Muscle layer of colon (tissue), 2 donors: ENCODE results near the gene HTT.

Experiments used
- H3K27ac ChIP-seq: one replicate; pipeline ENCODE4 v1.7.0; 2013; ENCODE audit warnings: low read depth, mild to moderate bottlenecking, low read length, moderate library complexity
- H3K27me3 ChIP-seq, 2 donors: one replicate each; pipeline ENCODE4 v1.7.0; 2013; ENCODE audit warnings: low read length in 2 of 2, mild to moderate bottlenecking in 2 of 2; ENCODE audit not compliant: insufficient read depth in 2 of 2, control insufficient read depth in 1 of 2
- H3K36me3 ChIP-seq: one replicate; pipeline ENCODE4 v1.7.0; 2013; ENCODE audit warnings: mild to moderate bottlenecking, low read length; ENCODE audit not compliant: insufficient read depth
- H3K4me1 ChIP-seq: one replicate; pipeline ENCODE4 v1.7.0; 2013; ENCODE audit warnings: mild to moderate bottlenecking, low read length; ENCODE audit not compliant: insufficient read depth
- H3K4me3 ChIP-seq, 2 donors: one replicate each; pipeline ENCODE4 v1.7.0; 2013; ENCODE audit warnings: low read length in 2 of 2, low read depth in 1 of 2, mild to moderate bottlenecking in 1 of 2, moderate library complexity in 1 of 2
- H3K9ac ChIP-seq: one replicate; pipeline ENCODE4 v1.7.0; 2013; ENCODE audit warnings: low read length
- H3K9me3 ChIP-seq: one replicate; pipeline ENCODE4 v1.7.0; 2013; ENCODE audit warnings: mild to moderate bottlenecking, low read length
- donor health status: abdominal sarcoma.
- donor health status: Adenocarcinoma of cecum.

Gene HTT

DNA sequence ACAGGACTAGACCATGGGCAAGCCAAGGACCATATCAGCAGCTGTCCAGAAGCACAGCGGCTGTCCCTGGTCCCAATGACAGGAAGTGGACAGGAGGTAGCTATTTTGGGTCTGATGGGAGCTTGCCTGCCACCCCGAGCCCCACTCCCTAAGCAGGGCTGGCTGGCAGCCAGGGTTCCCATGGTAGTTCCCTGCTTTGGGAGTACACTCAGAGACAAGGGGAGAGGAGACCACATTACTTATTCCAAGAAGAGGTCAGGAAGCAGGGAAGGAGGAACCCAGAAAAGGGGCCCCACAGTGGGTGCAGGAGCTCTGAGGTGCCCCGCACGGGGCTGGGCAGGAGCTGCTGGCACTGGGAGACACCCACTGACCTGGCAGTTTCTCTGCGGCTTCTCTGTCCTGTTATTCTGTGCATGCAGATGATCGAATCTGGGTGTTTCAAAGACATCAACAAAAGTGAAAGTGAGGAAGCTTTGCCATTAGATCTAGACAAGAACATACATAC, 36.5 kb upstream of the HTT start:
- Histone ChIP-seq H3K27ac (no peak overlapping the region), H3K27me3 (no peaks in the 10 kb centered on the region), H3K9ac (no peak overlapping the region), H3K9me3 (no peaks in the 10 kb centered on the region), H3K4me3 (peak overlapping the region; percentile 27 to 57), H3K36me3 (no peaks in the 10 kb centered on the region), H3K4me1 (peaks cover 19% of the 10 kb centered on the region)

DNA sequence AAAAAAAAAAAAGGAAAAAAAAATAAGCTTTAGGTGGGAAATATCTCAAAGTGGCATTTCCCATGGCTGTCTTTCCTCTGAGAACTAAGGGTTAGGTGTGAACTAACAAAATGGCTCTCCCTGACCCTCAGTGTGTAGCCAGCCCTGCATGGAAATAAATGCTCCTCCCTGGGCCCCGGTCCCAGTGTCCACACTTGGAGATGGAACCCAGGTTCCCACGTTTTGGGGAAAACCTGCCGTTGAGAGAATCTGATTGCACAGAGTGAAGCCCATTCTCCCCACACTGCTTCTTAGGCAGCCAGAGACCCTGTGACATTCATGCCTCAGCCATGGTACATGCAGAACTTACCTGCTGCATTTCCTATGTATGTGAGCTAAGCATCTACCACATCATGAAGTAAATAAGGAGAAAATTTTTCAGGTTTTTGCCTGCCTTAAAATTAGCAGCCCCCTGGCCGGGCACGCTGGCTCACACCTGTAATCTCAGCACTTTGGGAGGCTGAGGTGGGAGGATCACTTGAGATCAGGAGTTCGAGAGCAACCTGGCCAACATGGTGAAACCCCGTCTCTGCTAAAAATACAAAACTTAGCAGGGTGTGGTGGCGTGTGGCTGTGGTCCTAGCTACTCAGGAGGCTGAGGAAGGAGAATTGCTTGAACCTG, 34.6 kb upstream of the HTT start:
- no peak overlapping the region for H3K9ac ChIP-seq
- H3K27ac ChIP-seq, result no peak overlapping the region

DNA sequence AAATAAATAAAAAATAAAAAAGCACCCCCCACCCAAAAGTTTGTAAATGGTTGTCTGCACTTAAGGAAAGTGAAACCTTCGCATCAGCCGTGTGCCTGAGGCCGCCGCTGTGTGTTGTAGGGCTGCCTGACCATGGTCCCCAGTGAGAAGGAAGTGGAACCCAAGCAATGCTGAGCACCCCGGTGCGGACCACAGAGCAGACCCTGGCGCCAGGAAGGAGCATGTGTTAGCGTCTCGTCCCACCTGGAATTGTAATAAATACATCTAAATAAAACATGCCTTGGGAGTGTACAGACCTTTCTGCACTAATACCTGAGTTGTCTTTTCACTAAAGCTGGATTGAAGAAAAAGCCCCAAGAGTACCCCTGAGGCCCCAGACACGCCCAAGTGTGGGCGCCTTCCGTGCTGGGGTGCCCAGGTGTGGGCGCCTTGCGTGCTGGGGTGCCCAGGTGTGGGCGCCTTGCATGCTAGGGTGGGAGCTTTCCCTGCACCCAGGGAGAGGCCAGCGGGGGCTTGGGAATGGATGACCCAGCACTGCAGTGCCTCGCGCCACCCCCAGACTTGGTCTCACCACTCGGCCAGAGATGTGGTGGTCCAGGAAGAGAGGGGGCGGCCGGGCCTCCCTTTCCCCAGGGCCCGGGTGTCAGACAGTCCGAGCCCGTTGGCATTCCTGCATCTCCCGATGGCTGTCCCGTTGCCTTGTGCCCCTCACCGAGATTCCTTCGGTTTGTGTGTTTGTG, 33.9 kb upstream of the HTT start:
- H3K36me3 ChIP-seq, result no peaks in the 10 kb centered on the region
- H3K4me3 ChIP-seq, result peak overlapping the region; percentile 64 to 65
- H3K4me1 ChIP-seq, result peaks cover 19% of the 10 kb centered on the region
- no peak overlapping the region for H3K9ac ChIP-seq
- H3K27ac ChIP-seq, result peak overlapping the region; percentile 66
- H3K27me3 ChIP-seq, result no peaks in the 10 kb centered on the region
- no peaks in the 10 kb centered on the region for H3K9me3 ChIP-seq

More for the DNA sequence above, 34.6 kb upstream of the HTT start:
- Histone ChIP-seq H3K27me3 (no peaks in the 10 kb centered on the region), H3K9me3 (no peaks in the 10 kb centered on the region), H3K4me1 (peaks cover 19% of the 10 kb centered on the region), H3K4me3 (no peak overlapping the region), H3K36me3 (no peaks in the 10 kb centered on the region)

- Histone ChIP-seq H3K27ac (peak overlapping the region; percentile 66), H3K9ac (peak overlapping the region; percentile 39), H3K9me3 (no peaks in the 10 kb centered on the region)
Measured at GRCh38 chr4:3041192-3042142, 33.0 kb upstream of the HTT start.

DNA sequence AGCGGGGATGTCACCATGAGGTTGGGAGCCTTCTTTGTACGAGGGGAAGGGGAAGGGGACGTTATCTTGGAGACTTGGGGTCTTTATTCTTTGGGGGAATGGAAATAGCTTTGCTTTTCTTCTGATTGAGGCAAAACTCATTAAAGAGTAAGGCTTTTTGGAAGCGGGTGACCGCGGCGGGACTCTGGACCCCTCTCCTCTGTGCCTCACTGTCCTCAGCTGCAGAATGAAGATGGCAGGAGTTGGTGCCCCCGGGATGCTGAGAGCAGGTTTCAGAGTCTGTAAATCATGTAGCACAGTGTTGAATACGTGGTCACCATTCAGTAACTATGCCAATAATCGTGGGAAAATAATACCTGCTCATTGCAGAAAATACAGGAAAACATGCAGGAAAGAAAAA, 32.3 kb upstream of the HTT start:
- H3K4me1 ChIP-seq, result peaks cover 19% of the 10 kb centered on the region
- H3K4me3 ChIP-seq, result peak overlapping the region; percentile 64 to 65
- H3K27ac ChIP-seq, result peak overlapping the region; percentile 66
- H3K9me3 ChIP-seq, result no peaks in the 10 kb centered on the region
- H3K27me3 ChIP-seq, result no peaks in the 10 kb centered on the region
- peak overlapping the region; percentile 39 for H3K9ac ChIP-seq
- H3K36me3 ChIP-seq, result no peaks in the 10 kb centered on the region

More at GRCh38 chr4:3041192-3042142, 33.0 kb upstream of the HTT start:
- Histone ChIP-seq H3K4me1 (peaks cover 19% of the 10 kb centered on the region), H3K36me3 (no peaks in the 10 kb centered on the region), H3K27me3 (no peaks in the 10 kb centered on the region), H3K4me3 (peak overlapping the region; percentile 64 to 65)

- no peaks in the 10 kb centered on the region for H3K9me3 ChIP-seq
- no peak overlapping the region for H3K27ac ChIP-seq
- no peaks in the 10 kb centered on the region for H3K27me3 ChIP-seq
- H3K4me1 ChIP-seq, result peaks cover 7% of the 10 kb centered on the region
- H3K4me3 ChIP-seq, result no peak overlapping the region
- H3K9ac ChIP-seq, result no peak overlapping the region
- H3K36me3 ChIP-seq, result no peaks in the 10 kb centered on the region
Measured at GRCh38 chr4:3043282-3044020, 31.0 kb upstream of the HTT start.

GRCh38 chr4:3044870-3045819, 29.3 kb upstream of the HTT start:
- peaks cover 5% of the 10 kb centered on the region for H3K4me1 ChIP-seq

GRCh38 chr4:3046162-3046561, 28.3 kb upstream of the HTT start:
- H3K9me3 ChIP-seq, result no peaks in the 10 kb centered on the region
- peaks cover 5% of the 10 kb centered on the region for H3K4me1 ChIP-seq
- no peak overlapping the region for H3K27ac ChIP-seq
- no peaks in the 10 kb centered on the region for H3K27me3 ChIP-seq
- no peaks in the 10 kb centered on the region for H3K36me3 ChIP-seq
- H3K9ac ChIP-seq, result no peak overlapping the region
- no peak overlapping the region for H3K4me3 ChIP-seq

More at GRCh38 chr4:3044870-3045819, 29.3 kb upstream of the HTT start:
- no peaks in the 10 kb centered on the region for H3K9me3 ChIP-seq
- H3K36me3 ChIP-seq, result no peaks in the 10 kb centered on the region
- no peak overlapping the region for H3K4me3 ChIP-seq
- H3K9ac ChIP-seq, result no peak overlapping the region
- no peak overlapping the region for H3K27ac ChIP-seq
- no peaks in the 10 kb centered on the region for H3K27me3 ChIP-seq

DNA sequence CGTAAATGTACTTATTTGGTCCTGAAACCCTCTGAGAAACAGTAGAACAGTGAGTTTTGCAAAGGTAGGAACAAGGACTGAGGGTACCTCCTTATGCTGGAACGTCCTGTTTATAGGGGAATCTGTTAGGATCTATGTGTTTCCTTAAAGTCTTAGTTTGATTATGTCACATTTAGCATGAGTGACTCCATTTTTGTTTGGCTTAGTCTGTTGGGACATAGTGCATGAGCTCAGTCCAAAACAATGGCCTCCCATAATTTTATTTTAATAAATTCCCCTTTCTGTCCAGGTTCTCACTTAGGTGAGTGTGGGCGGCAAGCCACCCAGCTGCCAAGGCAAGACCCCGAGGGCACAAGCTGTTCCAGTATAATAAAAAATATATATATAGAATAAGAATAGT, 27.9 kb upstream of the HTT start:
- no peaks in the 10 kb centered on the region for H3K36me3 ChIP-seq
- no peaks in the 10 kb centered on the region for H3K9me3 ChIP-seq
- H3K4me1 ChIP-seq, result peaks cover 5% of the 10 kb centered on the region
- H3K9ac ChIP-seq, result no peak overlapping the region
- no peaks in the 10 kb centered on the region for H3K27me3 ChIP-seq
- no peak overlapping the region for H3K27ac ChIP-seq
- no peak overlapping the region for H3K4me3 ChIP-seq
